MM.1S (cell line): ENCODE results near the gene SUSD2.
"Not testable (repeated sequence)": the region's sequence is repeated elsewhere in the genome, so short reads cannot be mapped to it uniquely, and the experiment has no call there.

Source experiments
- EZH2 ChIP-seq: fragments of 300-600 bp; sonication (generic); optimal IDR thresholded peaks from 2 replicates; pipeline ENCODE3; 2017; ENCODE audit warnings: low read depth, mild to moderate bottlenecking, antibody characterized with exemption, low read length, mixed read lengths
- TF ChIP-seq, protein P1 (sequence below): fragments of 300-600 bp; sonication (generic); IDR thresholded peaks from 2 replicates; pipeline ENCODE4 v1.5.1; 2016; ENCODE audit warnings: antibody characterized with exemption, low read length, mixed read lengths

DNA sequence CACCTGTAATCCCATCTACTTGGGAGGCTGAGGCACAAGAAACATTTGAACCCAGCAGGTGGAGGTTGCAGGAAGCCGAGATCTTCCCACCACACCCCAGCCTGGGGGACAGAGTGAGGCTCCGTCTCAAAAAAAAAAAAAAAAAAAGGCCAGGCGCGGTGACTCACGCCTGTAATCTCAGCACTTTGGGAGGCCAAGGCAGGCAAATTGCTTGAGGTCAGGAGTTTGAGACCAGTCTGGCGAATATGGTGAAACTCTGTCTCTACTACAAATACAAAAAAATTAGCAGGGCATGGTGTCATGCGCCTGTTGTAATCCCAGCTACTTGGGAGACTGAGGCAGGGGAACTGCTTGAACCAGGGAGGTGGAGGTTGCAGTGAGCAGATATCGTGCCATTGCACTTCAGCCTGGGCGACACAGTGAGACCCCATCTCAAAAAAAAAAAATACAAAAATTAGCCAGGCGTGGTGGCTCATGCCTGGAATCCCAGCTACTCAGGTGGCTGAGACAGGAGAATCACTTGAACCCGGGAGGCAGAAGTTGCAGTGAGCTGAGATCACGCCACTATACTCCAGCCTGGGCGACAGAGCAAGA is 56.9 kb downstream of the SUSD2 start:
- TF ChIP-seq, protein P1, sequence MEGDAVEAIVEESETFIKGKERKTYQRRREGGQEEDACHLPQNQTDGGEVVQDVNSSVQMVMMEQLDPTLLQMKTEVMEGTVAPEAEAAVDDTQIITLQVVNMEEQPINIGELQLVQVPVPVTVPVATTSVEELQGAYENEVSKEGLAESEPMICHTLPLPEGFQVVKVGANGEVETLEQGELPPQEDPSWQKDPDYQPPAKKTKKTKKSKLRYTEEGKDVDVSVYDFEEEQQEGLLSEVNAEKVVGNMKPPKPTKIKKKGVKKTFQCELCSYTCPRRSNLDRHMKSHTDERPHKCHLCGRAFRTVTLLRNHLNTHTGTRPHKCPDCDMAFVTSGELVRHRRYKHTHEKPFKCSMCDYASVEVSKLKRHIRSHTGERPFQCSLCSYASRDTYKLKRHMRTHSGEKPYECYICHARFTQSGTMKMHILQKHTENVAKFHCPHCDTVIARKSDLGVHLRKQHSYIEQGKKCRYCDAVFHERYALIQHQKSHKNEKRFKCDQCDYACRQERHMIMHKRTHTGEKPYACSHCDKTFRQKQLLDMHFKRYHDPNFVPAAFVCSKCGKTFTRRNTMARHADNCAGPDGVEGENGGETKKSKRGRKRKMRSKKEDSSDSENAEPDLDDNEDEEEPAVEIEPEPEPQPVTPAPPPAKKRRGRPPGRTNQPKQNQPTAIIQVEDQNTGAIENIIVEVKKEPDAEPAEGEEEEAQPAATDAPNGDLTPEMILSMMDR: not testable (repeated sequence)
- not testable (repeated sequence) for TF ChIP-seq EZH2
